Smooth muscle cell (in vitro differentiated cells): Measurements from ENCODE around the gene ZNF18. TPM values are rescaled to one million over a fixed set of nuclear protein-coding genes. Genes with fewer than 3 reads are reported as not detected.

Experiments
- DNase-seq: peaks from one replicate; lab custom pipeline; 2025; ENCODE audit not compliant: unreplicated experiment; lab: John Stamatoyannopoulos, UW
- H2AFZ ChIP-seq: fragments of 200-600 bp; sonication (generic); 2 replicates; pipeline ENCODE4 v1.6.0; 2016; ENCODE audit warnings: antibody characterized with exemption, low read depth, mild to moderate bottlenecking
- H3F3A ChIP-seq: fragments of 200-600 bp; sonication (generic); 2 replicates; pipeline ENCODE4 v1.6.0; 2017; ENCODE audit warnings: antibody characterized with exemption, low read depth
- H3K27ac ChIP-seq: fragments of 200-600 bp; sonication (generic); 2 replicates; pipeline ENCODE4 v1.5.1; 2016; ENCODE audit warnings: low read depth, mild to moderate bottlenecking
- H3K27me3 ChIP-seq: fragments of 200-600 bp; sonication (generic); 2 replicates; pipeline ENCODE4 v1.6.1; 2016; ENCODE audit warnings: low read depth, mild to moderate bottlenecking
- H3K36me3 ChIP-seq: fragments of 200-600 bp; sonication (generic); 2 replicates; pipeline ENCODE4 v1.5.1; 2016; ENCODE audit warnings: low read depth
- H3K4me1 ChIP-seq: fragments of 200-600 bp; sonication (generic); 2 replicates; pipeline ENCODE4 v1.5.1; 2016; ENCODE audit warnings: low read depth
- H3K4me2 ChIP-seq: fragments of 200-600 bp; sonication (generic); 2 replicates; pipeline ENCODE4 v1.6.0; 2016; ENCODE audit warnings: mild to moderate bottlenecking
- H3K4me3 ChIP-seq: fragments of 200-600 bp; sonication (generic); 2 replicates; pipeline ENCODE4 v1.5.1; 2016; ENCODE audit warnings: mild to moderate bottlenecking
- H3K79me2 ChIP-seq: fragments of 200-600 bp; sonication (generic); 2 replicates; pipeline ENCODE4 v1.6.0; 2016; ENCODE audit warnings: low read depth, mild to moderate bottlenecking
- H3K9ac ChIP-seq: fragments of 200-600 bp; sonication (generic); 2 replicates; pipeline ENCODE4 v1.6.0; 2016; ENCODE audit warnings: low read depth
- H3K9me3 ChIP-seq: fragments of 200-600 bp; sonication (generic); replicated peaks from 2 replicates; pipeline ENCODE4 v1.5.1; 2016; ENCODE audit warnings: low read depth
- H4K20me1 ChIP-seq: fragments of 200-600 bp; sonication (generic); 2 replicates; pipeline ENCODE4 v1.6.0; 2016; ENCODE audit warnings: low read depth
- CTCF ChIP-seq: fragments of 200-600 bp; sonication (generic); IDR thresholded peaks from 2 replicates; pipeline ENCODE4 v1.5.1; 2017; ENCODE audit warnings: borderline replicate concordance, mild to moderate bottlenecking, antibody characterized with exemption; ENCODE audit not compliant: insufficient read depth, poor library complexity, severe bottlenecking
- WGBS: methylation state at CpG from one replicate; pipeline ENCODE4 v1.1.7; 2016; ENCODE audit warnings: low lambda C conversion rate; 5-methylcytosine and 5-hydroxymethylcytosine counted together
- polyA plus RNA-seq: library from polyadenylated mRNA; unstranded; fragments of >200 nt; fragmentation: Nextera tagmentation; extraction: Ambion mirVana; gene quantifications from 2 replicates; pipeline ENCODE4 v1.2.1, GENCODE V29; 2016
- total RNA-seq: library from RNA; depleted of rRNA; stranded (reverse); fragments of >200 nt; gene quantifications from 2 replicates; pipeline ENCODE4 v1.2.3, GENCODE V29; 2014

Gene ZNF18, protein sequence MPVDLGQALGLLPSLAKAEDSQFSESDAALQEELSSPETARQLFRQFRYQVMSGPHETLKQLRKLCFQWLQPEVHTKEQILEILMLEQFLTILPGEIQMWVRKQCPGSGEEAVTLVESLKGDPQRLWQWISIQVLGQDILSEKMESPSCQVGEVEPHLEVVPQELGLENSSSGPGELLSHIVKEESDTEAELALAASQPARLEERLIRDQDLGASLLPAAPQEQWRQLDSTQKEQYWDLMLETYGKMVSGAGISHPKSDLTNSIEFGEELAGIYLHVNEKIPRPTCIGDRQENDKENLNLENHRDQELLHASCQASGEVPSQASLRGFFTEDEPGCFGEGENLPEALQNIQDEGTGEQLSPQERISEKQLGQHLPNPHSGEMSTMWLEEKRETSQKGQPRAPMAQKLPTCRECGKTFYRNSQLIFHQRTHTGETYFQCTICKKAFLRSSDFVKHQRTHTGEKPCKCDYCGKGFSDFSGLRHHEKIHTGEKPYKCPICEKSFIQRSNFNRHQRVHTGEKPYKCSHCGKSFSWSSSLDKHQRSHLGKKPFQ
- total RNA-seq, result 8.6 and 9.7 TPM in 2 replicates
- polyA plus RNA-seq, result 10.9 and 11.8 TPM in 2 replicates

- Histone ChIP-seq H3K79me2 (peaks cover 8% of the 10 kb centered on the region), H3K9ac (peak within 1 kb of the TSS; percentile 85), H3K4me2 (peak within 1 kb of the TSS; percentile 86), H3K9me3 (no peaks in the 10 kb centered on the region), H3K27me3 (no peaks in the 10 kb centered on the region), H3K4me1 (peaks cover 9% of the 10 kb centered on the region), H3K4me3 (peak within 1 kb of the TSS; percentile 93), H3K36me3 (no peaks in the 10 kb centered on the region), H2AFZ (peak within 1 kb of the TSS; percentile 99), H3F3A (no peaks in the 10 kb centered on the region), H4K20me1 (no peaks in the 10 kb centered on the region), H3K27ac (peak within 1 kb of the TSS; percentile 70)
- TF ChIP-seq CTCF, result no peak
- WGBS, result 2% methylated on average over 69 of the region's 74 CpGs
- DNase-seq, result peak; percentile 81
These were observed at the start of gene ZNF18 for GRCh38 chr17:11997147-11997971. Gene ZNF18, minus strand, starts transcription at chr17:11997475. Its CDS starts 4,646 bp downstream, at chr17:11992829.

DNA sequence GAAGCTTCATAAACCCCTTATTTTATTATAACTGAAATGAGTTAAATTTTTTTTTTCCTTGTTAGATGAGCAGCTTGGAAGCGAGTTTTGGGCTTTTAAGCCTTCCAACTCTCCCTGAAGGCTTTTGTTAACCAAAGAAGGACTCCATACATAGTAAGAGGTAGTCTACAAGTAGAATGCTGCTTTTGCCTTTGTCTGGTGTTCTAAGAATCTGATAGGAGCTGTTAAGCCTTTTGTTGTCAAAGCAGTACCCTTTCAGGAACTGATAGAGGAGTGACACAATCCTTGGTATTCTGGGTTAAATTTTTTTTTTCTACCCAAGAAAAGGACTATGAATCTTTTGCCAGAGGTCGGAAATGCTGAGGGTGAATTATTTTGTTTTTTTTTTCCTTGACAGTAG lies 49.5 kb upstream of the ZNF18 start:
- H4K20me1 ChIP-seq, result peaks cover 100% of the 10 kb centered on the region
- H2AFZ ChIP-seq, result no peak overlapping the region
- H3K4me1 ChIP-seq, result peaks cover 17% of the 10 kb centered on the region
- DNase-seq, result no peak
- no peaks in the 10 kb centered on the region for H3K36me3 ChIP-seq
- no peaks in the 10 kb centered on the region for H3K9me3 ChIP-seq
- H3K27me3 ChIP-seq, result no peaks in the 10 kb centered on the region
- H3F3A ChIP-seq, result no peaks in the 10 kb centered on the region
- no peak overlapping the region for H3K4me3 ChIP-seq
- 49% methylated on average over 2 of the region's 2 CpGs for WGBS
- TF ChIP-seq CTCF, result no peak
- H3K9ac ChIP-seq, result no peak overlapping the region
- H3K27ac ChIP-seq, result no peak overlapping the region
- peak overlapping the region; percentile 8 for H3K4me2 ChIP-seq
- H3K79me2 ChIP-seq, result peaks cover 100% of the 10 kb centered on the region

- H3K4me3 ChIP-seq, result no peak overlapping the region
- H2AFZ ChIP-seq, result no peak overlapping the region
- DNase-seq, result no peak
- H3K36me3 ChIP-seq, result no peaks in the 10 kb centered on the region
- H3F3A ChIP-seq, result peaks cover 9% of the 10 kb centered on the region
- H4K20me1 ChIP-seq, result peaks cover 100% of the 10 kb centered on the region
- no peak overlapping the region for H3K9ac ChIP-seq
- H3K4me1 ChIP-seq, result peaks cover 21% of the 10 kb centered on the region
- no peaks in the 10 kb centered on the region for H3K9me3 ChIP-seq
- no peak overlapping the region for H3K4me2 ChIP-seq
- TF ChIP-seq CTCF, result no peak
- WGBS, result 97% methylated on average over 6 of the region's 6 CpGs
- no peaks in the 10 kb centered on the region for H3K27me3 ChIP-seq
- peaks cover 94% of the 10 kb centered on the region for H3K79me2 ChIP-seq
- H3K27ac ChIP-seq, result no peak overlapping the region
These were observed 46.4 kb upstream of the ZNF18 start for GRCh38 chr17:12043702-12044101.
